Measurements from ENCODE around the gene BASP1. TPM values are rescaled to one million over a fixed set of nuclear protein-coding genes. Genes with fewer than 3 reads are reported as not detected.

The BASP1 gene
- total and polyA plus RNA-seq, 8 donors = 0.23 to 8.3 (median 1.8) TPM

- 67 to 71% methylated on average over 4 of the region's 4 CpGs for WGBS, 2 donors
- Histone ChIP-seq H3K4me3 (no peak overlapping the region), H3K36me3 (no peaks in the 10 kb centered on the region), H3K9me3 (no peaks in the 10 kb centered on the region), H3K27me3 (peaks cover 0 to 3% (median 0%) of the 10 kb centered on the region in 4 donors), H3K27ac (no peak overlapping the region), H3K4me1 (no peaks in the 10 kb centered on the region)
- no peak for DNase-seq
- TF ChIP-seq CTCF (IDR thresholded peaks at IDR 0.05) = no peak
- ATAC-seq = no peak
- intact Hi-C loops (cut with DNase I) = loop anchor here in 1 of 3 donors (10.0 kb wide), 1 partner anchor 1103 kb away; no protein-coding TSS in a partner anchor
- FAIRE-seq = no peak
These were observed 5.2 kb upstream of the BASP1 start for GRCh38 chr5:17212191-17212590.

GRCh38 chr5:17212996-17213395, 4.4 kb upstream of the BASP1 start:
- FAIRE-seq (no peak), DNase-seq (no peak), ATAC-seq (no peak)
- H3K36me3 ChIP-seq = no peaks in the 10 kb centered on the region
- intact Hi-C loops (cut with DNase I) = loop anchor here in 1 of 3 donors (10.0 kb wide), 1 partner anchor 1102 kb away; no protein-coding TSS in a partner anchor
- TF ChIP-seq CTCF (IDR thresholded peaks at IDR 0.05) = no peak
- H3K9me3 ChIP-seq = no peaks in the 10 kb centered on the region
- H3K4me3 ChIP-seq = no peak overlapping the region
- no peaks in the 10 kb centered on the region for H3K4me1 ChIP-seq
- peaks cover 0 to 3% (median 0%) of the 10 kb centered on the region in 4 donors for H3K27me3 ChIP-seq
- 23 to 36% methylated on average over 3 of the region's 3 CpGs for WGBS, 2 donors
- H3K27ac ChIP-seq = no peak overlapping the region

- FAIRE-seq = no peak
- ATAC-seq = no peak
- Histone ChIP-seq H3K27ac (no peak overlapping the region), H3K27me3 (peaks cover 0 to 3% (median 0%) of the 10 kb centered on the region in 4 donors), H3K4me1 (no peaks in the 10 kb centered on the region), H3K4me3 (no peak overlapping the region), H3K9me3 (no peaks in the 10 kb centered on the region), H3K36me3 (no peaks in the 10 kb centered on the region)
- no peak for TF ChIP-seq CTCF (IDR thresholded peaks at IDR 0.05)
- DNase-seq = no peak
- WGBS, 2 donors = 58 to 77% methylated on average over 2 of the region's 2 CpGs
- intact Hi-C loops (cut with DNase I) = loop anchor here in 1 of 3 donors (10.0 kb wide), 1 partner anchor 1101 kb away; no protein-coding TSS in a partner anchor
These were observed 3.5 kb upstream of the BASP1 start for GRCh38 chr5:17213938-17214337.

GRCh38 chr5:17214893-17215292, 2.5 kb upstream of the BASP1 start:
- Histone ChIP-seq H3K9me3 (no peaks in the 10 kb centered on the region), H3K27me3 (peaks cover 0 to 12% (median 0%) of the 10 kb centered on the region in 4 donors), H3K4me3 (no peak overlapping the region), H3K27ac (no peak overlapping the region), H3K4me1 (no peaks in the 10 kb centered on the region), H3K36me3 (no peaks in the 10 kb centered on the region)
- WGBS, 2 donors = 74 to 88% methylated on average over 2 of the region's 2 CpGs
- DNase-seq = no peak
- no peak for TF ChIP-seq CTCF (IDR thresholded peaks at IDR 0.05)
- intact Hi-C loops (cut with DNase I) = loop anchor here in 2 of 3 donors (5.0 to 10.0 kb wide), 2 partner anchors 1087 to 1100 kb away; no protein-coding TSS in a partner anchor
- FAIRE-seq = no peak
- ATAC-seq = no peak

GRCh38 chr5:17215361-17215760, 2.1 kb upstream of the BASP1 start:
- H3K4me1 ChIP-seq = no peaks in the 10 kb centered on the region
- ATAC-seq (no peak), DNase-seq (no peak), FAIRE-seq (no peak)
- H3K4me3 ChIP-seq = no peak overlapping the region
- H3K27me3 ChIP-seq = peaks cover 0 to 14% (median 0%) of the 10 kb centered on the region in 4 donors
- no peak for TF ChIP-seq CTCF (IDR thresholded peaks at IDR 0.05)
- intact Hi-C loops (cut with DNase I) = loop anchor here in 2 of 3 donors (5.0 to 10.0 kb wide), 2 partner anchors 1087 to 1099 kb away; no protein-coding TSS in a partner anchor
- no peak overlapping the region for H3K27ac ChIP-seq
- no peaks in the 10 kb centered on the region for H3K36me3 ChIP-seq
- H3K9me3 ChIP-seq = no peaks in the 10 kb centered on the region
- 78 to 80% methylated on average over 2 of the region's 2 CpGs for WGBS, 2 donors
